HepG2 (cell line): ENCODE results near the gene AVPR2. TPM values are rescaled to one million over a fixed set of nuclear protein-coding genes. Genes with fewer than 3 reads are reported as not detected.

Source experiments
- ASH2L ChIP-seq: fragments of 300-600, 200-600 bp; sonication (generic); IDR thresholded peaks from 2 replicates; pipeline ENCODE4 v1.7.0; 2017; ENCODE audit warnings: low read depth, mild to moderate bottlenecking, moderate library complexity, mixed read lengths, low read length; ENCODE audit not compliant: insufficient read length
- CCAR2 ChIP-seq: fragments of 200-400 bp; formaldehyde crosslinking; optimal IDR thresholded peaks from 2 replicates; pipeline ENCODE3; 2018; ENCODE audit warnings: low read depth, mild to moderate bottlenecking, low read length, moderate library complexity
- HES4 ChIP-seq: sonication (generic); formaldehyde crosslinking; IDR thresholded peaks from 2 replicates; pipeline ENCODE4 v1.9.0; 2021; ENCODE audit warnings: mild to moderate bottlenecking, missing genetic modification reagents, borderline replicate concordance
- HOXA3 ChIP-seq: sonication (generic); formaldehyde crosslinking; IDR thresholded peaks from 2 replicates; pipeline ENCODE4 v1.5.0; 2020; ENCODE audit warnings: missing genetic modification reagents
- IRF1 ChIP-seq: sonication (generic); formaldehyde crosslinking; IDR thresholded peaks from 2 replicates; pipeline ENCODE4 v1.4.0; 2020; ENCODE audit warnings: low read depth, mild to moderate bottlenecking, missing genetic modification reagents
- ISX ChIP-seq: sonication (generic); formaldehyde crosslinking; conservative IDR thresholded peaks from 2 replicates; pipeline ENCODE4 v1.5.0; 2020; ENCODE audit warnings: missing genetic modification reagents
- NFE2L1 ChIP-seq: sonication (generic); formaldehyde crosslinking; IDR thresholded peaks from 2 replicates; pipeline ENCODE4 v1.4.0; 2020; ENCODE audit warnings: missing genetic modification reagents, mild to moderate bottlenecking, borderline replicate concordance
- RNF2 ChIP-seq: fragments of 450-650 bp; conservative IDR thresholded peaks from 2 replicates; pipeline ENCODE4 v1.6.1; 2016; ENCODE audit warnings: low read depth
- SP4 ChIP-seq: sonication (generic); formaldehyde crosslinking; IDR thresholded peaks from 2 replicates; pipeline ENCODE4 v1.8.1; 2023; ENCODE audit warnings: mild to moderate bottlenecking, missing genetic modification reagents
- TBL1XR1 ChIP-seq: fragments of 150-350 bp; IDR thresholded peaks from 2 replicates; pipeline ENCODE4 v1.6.1; 2014; ENCODE audit warnings: borderline replicate concordance, low read length; ENCODE audit not compliant: partially characterized antibody
- TEAD2 ChIP-seq: sonication (generic); formaldehyde crosslinking; IDR thresholded peaks from 2 replicates; pipeline ENCODE4 v1.9.0; 2021; ENCODE audit warnings: missing genetic modification reagents
- ZNF577 ChIP-seq: sonication (generic); formaldehyde crosslinking; IDR thresholded peaks from 2 replicates; pipeline ENCODE4 v1.4.0; 2020; ENCODE audit warnings: mild to moderate bottlenecking, low read depth, missing genetic modification reagents, borderline replicate concordance
- ZNF772 ChIP-seq: sonication (generic); formaldehyde crosslinking; IDR thresholded peaks from 2 replicates; pipeline ENCODE4 v1.5.0; 2020; ENCODE audit warnings: mild to moderate bottlenecking, missing genetic modification reagents
- polyA plus RNA-seq, 8 experiments: library from polyadenylated mRNA; depleted of rRNA in 3 of 8; stranded (reverse) in 7 of 8; unstranded in 1 of 8; fragments of >200 nt; fragmentation: Illumina TruSeq in 4 of 8; extraction: Trizol in 4 of 8; gene quantifications; 2 replicates each; pipeline versions ENCODE4 v1.2.1 to v1.2.3, GENCODE V29; 2011 to 2016; ENCODE audit warnings: low read depth in 4 of 8, missing spikeins in 1 of 8, mixed read lengths in 1 of 8; ENCODE audit not compliant: insufficient read depth in 1 of 8
- total RNA-seq, 5 experiments: library from RNA; depleted of rRNA; stranded (reverse); fragments of >200 nt; fragmentation: Illumina TruSeq; extraction: Trizol; gene quantifications; 2 replicates each; pipeline ENCODE4 v1.2.3, GENCODE V29; 2016; ENCODE audit warnings: low read depth in 1 of 5
- TF ChIP-seq, protein P1 (sequence below): sonication (generic); formaldehyde crosslinking; IDR thresholded peaks from 2 replicates; pipeline ENCODE4 v1.8.0; 2022; ENCODE audit warnings: missing genetic modification reagents, low read depth, mild to moderate bottlenecking, borderline replicate concordance
- TF ChIP-seq, protein P2 (sequence below): sonication (generic); formaldehyde crosslinking; IDR thresholded peaks from 2 replicates; pipeline ENCODE4 v1.8.0; 2022; ENCODE audit warnings: mild to moderate bottlenecking, missing genetic modification reagents; ENCODE audit not compliant: insufficient replicate concordance
- TF ChIP-seq, protein P3 (sequence below): sonication (generic); formaldehyde crosslinking; IDR thresholded peaks from 2 replicates; pipeline ENCODE4 v1.9.0; 2021; ENCODE audit warnings: mild to moderate bottlenecking, missing genetic modification reagents
- TF ChIP-seq, protein P4 (sequence below): sonication (generic); formaldehyde crosslinking; conservative IDR thresholded peaks from 2 replicates; pipeline ENCODE4 v1.4.0; 2020; ENCODE audit warnings: missing genetic modification reagents

AVPR2 gene
- total and polyA plus RNA-seq, 2 of the 13 experiments (the other 11 are each of a cell fraction or from before 2014, with no cell fraction given): not detected

DNA sequence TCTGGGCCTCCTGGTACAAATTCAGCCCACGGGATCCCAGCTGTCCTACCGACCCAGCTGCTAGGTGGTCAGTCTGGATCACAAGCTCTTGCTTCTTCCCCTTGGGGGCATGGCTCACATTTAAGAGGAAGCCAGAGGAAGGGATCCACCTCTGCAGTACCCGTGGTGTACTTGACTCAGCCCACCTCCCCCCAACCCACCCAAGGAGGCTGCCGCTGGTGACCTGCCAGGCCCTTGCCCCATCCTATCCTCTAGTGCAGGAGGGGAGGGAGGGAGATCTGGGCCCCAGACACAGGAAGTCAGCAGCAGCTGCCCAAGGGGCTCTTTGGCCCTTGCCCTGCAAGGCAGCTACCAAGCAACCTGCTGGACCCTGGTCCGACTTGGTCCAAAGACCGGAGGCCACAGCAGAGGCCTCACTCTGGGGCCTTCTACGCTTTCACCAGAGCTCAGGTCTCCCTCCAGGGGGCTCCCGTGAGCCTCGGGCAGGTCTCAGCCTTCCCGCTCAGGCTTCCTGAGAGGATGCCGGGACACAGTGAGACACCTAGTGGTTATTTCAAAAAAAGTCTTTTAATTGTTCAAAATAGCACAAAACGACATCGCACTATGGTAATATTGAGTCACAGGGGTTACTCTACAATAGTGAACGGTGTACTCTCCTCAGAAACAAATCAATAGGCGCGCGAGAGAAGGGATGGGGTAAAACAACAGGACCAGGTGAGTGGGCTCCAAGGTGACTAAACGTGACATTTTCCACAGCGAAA is 42.7 kb downstream of the AVPR2 start (continued):
- TF ChIP-seq HES4 (CRISPR knock-in tag) (no peak), NFE2L1 (CRISPR knock-in tag) (no peak), CCAR2 (no peak), RNF2 (no peak), TBL1XR1 (no peak), ZNF577 (CRISPR knock-in tag) (no peak), HOXA3 (CRISPR knock-in tag) (peak; percentile 37; the same call in 1 of the 2 replicates), TEAD2 (CRISPR knock-in tag) (no peak), ISX (CRISPR knock-in tag) (no peak), ZNF772 (CRISPR knock-in tag) (no peak), SP4 (CRISPR knock-in tag) (0 out of 2 replicates have a peak, but pooled peaks have one; percentile 22), ASH2L (no peak), IRF1 (CRISPR knock-in tag) (no peak)
- TF ChIP-seq, protein P1, sequence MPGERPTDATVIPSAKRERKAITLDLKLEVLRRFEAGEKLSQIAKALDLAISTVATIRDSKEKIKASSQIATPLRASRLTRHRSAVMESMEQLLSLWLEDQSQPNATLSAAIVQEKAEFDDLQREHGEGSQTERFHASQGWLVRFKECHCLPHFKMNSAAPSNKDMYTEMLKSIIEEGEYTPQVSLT: no peak
- TF ChIP-seq, protein P2, sequence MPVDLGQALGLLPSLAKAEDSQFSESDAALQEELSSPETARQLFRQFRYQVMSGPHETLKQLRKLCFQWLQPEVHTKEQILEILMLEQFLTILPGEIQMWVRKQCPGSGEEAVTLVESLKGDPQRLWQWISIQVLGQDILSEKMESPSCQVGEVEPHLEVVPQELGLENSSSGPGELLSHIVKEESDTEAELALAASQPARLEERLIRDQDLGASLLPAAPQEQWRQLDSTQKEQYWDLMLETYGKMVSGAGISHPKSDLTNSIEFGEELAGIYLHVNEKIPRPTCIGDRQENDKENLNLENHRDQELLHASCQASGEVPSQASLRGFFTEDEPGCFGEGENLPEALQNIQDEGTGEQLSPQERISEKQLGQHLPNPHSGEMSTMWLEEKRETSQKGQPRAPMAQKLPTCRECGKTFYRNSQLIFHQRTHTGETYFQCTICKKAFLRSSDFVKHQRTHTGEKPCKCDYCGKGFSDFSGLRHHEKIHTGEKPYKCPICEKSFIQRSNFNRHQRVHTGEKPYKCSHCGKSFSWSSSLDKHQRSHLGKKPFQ: no peak
- TF ChIP-seq, protein P3, sequence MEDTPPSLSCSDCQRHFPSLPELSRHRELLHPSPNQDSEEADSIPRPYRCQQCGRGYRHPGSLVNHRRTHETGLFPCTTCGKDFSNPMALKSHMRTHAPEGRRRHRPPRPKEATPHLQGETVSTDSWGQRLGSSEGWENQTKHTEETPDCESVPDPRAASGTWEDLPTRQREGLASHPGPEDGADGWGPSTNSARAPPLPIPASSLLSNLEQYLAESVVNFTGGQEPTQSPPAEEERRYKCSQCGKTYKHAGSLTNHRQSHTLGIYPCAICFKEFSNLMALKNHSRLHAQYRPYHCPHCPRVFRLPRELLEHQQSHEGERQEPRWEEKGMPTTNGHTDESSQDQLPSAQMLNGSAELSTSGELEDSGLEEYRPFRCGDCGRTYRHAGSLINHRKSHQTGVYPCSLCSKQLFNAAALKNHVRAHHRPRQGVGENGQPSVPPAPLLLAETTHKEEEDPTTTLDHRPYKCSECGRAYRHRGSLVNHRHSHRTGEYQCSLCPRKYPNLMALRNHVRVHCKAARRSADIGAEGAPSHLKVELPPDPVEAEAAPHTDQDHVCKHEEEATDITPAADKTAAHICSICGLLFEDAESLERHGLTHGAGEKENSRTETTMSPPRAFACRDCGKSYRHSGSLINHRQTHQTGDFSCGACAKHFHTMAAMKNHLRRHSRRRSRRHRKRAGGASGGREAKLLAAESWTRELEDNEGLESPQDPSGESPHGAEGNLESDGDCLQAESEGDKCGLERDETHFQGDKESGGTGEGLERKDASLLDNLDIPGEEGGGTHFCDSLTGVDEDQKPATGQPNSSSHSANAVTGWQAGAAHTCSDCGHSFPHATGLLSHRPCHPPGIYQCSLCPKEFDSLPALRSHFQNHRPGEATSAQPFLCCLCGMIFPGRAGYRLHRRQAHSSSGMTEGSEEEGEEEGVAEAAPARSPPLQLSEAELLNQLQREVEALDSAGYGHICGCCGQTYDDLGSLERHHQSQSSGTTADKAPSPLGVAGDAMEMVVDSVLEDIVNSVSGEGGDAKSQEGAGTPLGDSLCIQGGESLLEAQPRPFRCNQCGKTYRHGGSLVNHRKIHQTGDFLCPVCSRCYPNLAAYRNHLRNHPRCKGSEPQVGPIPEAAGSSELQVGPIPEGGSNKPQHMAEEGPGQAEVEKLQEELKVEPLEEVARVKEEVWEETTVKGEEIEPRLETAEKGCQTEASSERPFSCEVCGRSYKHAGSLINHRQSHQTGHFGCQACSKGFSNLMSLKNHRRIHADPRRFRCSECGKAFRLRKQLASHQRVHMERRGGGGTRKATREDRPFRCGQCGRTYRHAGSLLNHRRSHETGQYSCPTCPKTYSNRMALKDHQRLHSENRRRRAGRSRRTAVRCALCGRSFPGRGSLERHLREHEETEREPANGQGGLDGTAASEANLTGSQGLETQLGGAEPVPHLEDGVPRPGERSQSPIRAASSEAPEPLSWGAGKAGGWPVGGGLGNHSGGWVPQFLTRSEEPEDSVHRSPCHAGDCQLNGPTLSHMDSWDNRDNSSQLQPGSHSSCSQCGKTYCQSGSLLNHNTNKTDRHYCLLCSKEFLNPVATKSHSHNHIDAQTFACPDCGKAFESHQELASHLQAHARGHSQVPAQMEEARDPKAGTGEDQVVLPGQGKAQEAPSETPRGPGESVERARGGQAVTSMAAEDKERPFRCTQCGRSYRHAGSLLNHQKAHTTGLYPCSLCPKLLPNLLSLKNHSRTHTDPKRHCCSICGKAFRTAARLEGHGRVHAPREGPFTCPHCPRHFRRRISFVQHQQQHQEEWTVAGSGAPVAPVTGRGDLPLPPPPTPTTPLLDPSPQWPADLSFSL: no peak
- TF ChIP-seq, protein P4, sequence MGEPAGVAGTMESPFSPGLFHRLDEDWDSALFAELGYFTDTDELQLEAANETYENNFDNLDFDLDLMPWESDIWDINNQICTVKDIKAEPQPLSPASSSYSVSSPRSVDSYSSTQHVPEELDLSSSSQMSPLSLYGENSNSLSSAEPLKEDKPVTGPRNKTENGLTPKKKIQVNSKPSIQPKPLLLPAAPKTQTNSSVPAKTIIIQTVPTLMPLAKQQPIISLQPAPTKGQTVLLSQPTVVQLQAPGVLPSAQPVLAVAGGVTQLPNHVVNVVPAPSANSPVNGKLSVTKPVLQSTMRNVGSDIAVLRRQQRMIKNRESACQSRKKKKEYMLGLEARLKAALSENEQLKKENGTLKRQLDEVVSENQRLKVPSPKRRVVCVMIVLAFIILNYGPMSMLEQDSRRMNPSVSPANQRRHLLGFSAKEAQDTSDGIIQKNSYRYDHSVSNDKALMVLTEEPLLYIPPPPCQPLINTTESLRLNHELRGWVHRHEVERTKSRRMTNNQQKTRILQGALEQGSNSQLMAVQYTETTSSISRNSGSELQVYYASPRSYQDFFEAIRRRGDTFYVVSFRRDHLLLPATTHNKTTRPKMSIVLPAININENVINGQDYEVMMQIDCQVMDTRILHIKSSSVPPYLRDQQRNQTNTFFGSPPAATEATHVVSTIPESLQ: no peak
